NOMO-1 treated with DMSO at 0.1 percent for 48 hours (cell line): ENCODE results near the gene MYL11.
"Not testable (repeated sequence)": the region's sequence is repeated elsewhere in the genome, so short reads cannot be mapped to it uniquely, and the experiment has no call there.

Experiments
- DNase-seq: peaks from one replicate; lab custom pipeline; 2025; ENCODE audit not compliant: unreplicated experiment; lab: John Stamatoyannopoulos, UW

MYL11 gene

DNA sequence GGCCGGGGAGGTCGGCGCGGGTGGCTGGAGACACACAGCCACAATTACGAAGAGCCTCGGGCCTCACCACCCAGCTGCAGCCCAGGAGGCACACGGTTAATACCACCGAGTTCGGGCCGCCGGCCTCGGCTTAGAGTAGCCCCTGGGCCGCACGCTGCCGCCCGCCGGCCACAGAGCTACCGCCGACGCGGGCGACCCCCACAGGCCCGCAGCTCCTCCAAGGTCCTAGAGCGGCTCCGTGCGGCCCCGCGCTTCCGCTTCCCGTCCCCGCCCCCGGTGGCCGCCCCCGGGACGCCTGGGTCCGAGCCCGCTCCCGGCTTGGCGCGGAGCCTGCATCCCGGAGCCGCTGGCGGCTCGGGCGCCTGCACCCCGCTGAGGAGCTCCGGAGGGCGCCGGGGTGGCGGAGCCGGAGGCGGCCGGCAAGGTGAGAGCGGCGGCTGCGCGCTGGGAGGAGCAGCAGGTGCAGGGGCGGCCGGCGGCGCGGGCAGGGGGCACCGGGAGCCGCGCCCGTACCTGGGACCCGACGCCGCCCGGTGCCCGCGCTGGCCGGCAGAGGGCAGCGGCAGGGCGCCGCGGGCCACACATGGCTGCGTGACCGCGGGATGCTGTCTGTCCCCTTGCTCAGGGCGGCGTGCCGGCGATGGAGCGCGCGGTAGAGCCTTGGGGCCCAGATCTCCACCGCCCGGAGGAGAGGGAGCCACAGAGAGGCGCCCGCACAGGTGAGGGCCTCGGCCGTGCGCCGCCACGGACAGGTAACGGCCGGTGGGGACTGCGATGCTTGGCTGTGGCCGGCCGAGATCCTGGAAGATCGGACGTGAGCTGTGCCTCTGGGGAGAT, 20.8 kb downstream of the MYL11 start, which contains the start of gene ZNF48:
TSS of gene ZNF48 (plus strand) at position 266 of the 837 bp plus-strand sequence. CDS start at position 641, 375 bp downstream.
- peak; percentile 80 for DNase-seq

- no peak for DNase-seq
Observed at GRCh38 chr16:30395992-30396585, 21.5 kb downstream of the MYL11 start.

DNA sequence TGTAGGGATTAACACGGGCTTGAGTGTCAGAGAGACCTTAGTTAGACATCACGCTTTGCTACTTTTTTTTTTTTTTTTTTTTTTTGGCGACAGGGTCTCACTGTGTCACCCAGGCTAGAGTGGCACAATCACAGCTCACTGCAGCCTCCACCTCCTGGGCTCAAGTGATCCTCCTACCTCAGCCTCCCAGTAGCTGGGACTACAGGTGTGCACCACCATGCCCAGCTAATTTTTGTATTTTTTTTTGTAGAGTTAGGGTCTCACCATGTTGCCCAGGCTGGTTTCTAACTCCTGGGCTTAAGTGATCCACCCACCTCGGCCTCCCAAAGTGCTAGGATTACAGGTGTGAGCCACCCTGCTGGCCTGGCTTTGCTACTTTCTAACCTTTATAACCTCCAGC, 22.0 kb downstream of the MYL11 start:
- not testable (repeated sequence) for DNase-seq

DNA sequence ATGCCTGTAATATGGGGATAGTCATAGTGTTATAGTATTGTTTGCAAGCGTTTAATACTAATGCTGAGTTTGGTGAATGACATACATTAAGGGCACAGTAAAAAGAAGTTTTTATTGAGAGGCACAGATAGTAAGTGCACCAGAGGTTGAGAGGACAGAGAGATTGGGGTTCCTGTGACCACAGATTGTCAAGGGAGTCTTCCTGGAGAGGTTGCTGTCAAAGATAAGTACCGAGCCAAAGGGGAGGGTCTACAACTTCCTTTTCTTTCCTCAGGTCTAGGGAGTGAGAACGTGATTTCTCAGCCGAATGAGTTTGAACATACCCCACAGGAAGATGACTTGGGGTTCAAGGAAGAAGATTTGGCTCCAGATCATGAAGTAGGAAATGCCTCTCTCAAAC, 22.5 kb downstream of the MYL11 start:
- DNase-seq: no peak

DNA sequence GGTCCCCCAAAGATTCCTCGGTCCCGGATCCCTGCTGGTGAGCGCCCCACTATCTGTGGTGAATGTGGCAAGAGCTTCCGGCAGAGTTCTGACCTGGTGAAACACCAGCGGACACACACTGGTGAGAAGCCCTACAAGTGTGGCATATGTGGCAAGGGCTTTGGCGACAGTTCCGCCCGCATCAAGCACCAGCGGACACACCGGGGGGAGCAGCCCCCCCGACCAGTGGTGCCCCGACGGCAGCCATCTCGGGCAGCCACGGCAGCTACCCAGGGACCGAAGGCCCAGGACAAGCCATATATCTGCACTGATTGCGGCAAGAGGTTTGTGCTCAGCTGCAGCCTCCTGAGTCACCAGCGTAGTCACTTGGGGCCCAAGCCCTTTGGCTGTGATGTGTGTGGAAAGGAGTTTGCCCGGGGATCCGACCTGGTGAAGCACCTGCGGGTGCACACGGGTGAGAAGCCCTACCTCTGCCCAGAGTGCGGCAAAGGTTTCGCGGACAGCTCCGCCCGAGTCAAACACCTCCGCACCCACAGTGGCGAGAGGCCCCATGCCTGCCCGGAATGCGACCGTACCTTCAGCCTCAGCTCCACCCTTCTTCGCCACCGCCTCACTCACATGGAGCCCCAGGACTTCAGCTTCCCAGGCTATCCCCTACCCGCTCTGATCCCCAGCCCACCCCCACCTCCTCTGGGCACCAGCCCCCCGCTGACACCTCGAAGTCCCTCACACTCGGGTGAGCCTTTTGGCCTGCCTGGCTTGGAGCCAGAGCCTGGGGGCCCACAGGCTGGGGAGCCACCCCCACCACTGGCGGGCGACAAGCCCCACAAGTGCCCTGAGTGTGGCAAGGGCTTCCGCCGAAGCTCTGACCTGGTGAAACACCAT, 23.4 kb downstream of the MYL11 start:
- DNase-seq: no peak

- no peak for DNase-seq
Observed at GRCh38 chr16:30398661-30399434, 24.2 kb downstream of the MYL11 start.

DNA sequence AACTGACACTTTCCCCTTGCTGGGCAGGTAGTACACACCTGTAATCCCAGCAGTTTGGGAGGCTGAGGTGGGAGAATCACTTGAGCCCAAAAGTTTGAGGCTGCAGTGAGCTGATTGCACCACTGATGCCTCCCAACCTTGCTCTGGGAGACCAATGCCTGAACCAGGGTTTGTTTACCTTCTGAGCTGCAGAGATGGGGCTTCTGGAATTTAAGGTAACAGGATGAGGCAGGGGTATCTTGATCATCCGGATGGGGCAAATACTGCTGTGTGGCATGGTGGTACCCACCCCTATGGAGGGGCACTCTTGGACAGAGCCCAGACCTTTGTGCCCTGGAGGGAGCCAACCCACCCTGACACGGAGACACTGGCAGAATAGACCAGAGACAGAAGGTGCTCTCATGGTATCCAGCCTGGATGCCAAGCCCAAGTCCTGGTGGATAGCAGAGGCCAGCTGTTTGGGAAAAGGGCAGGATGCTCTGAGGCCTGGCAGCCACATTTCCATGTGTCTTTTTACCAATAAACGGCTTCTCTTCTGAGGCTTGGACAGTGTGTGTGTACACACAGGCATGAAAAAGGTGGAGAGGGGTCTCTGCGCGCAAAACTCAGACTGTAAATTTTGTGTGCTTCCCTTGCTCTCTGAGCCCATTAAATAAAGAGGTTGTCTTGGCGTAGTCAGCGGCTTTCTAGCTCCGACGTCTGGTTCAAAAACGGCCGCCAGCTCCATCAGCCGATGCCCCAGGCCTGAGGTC, 25.0 kb downstream of the MYL11 start:
- no peak for DNase-seq

GRCh38 chr16:30401768-30402425, 27.3 kb downstream of the MYL11 start:
- DNase-seq: no peak

DNA sequence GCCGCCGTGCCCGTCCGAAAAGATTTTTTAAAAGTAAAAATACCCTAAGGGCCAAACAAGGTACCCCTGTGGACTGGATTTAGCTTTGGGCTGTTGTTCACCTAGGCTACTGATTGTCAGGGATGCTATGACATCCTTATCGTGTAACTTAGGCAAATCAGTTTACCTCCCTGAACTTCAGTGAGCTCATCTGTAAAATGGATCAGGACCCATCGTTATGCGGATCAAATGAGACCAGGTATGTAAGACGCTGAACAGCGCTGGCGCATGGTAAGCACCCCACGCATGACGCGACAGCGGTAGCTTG, 32.1 kb downstream of the MYL11 start:
- no peak for DNase-seq

GRCh38 chr16:30407102-30407803, 32.7 kb downstream of the MYL11 start, which contains the start of gene ZNF771:
Gene ZNF771, plus strand, starts transcription at chr16:30407606. Its CDS starts 448 bp downstream, at chr16:30408054.
- peak; percentile 85 for DNase-seq

DNA sequence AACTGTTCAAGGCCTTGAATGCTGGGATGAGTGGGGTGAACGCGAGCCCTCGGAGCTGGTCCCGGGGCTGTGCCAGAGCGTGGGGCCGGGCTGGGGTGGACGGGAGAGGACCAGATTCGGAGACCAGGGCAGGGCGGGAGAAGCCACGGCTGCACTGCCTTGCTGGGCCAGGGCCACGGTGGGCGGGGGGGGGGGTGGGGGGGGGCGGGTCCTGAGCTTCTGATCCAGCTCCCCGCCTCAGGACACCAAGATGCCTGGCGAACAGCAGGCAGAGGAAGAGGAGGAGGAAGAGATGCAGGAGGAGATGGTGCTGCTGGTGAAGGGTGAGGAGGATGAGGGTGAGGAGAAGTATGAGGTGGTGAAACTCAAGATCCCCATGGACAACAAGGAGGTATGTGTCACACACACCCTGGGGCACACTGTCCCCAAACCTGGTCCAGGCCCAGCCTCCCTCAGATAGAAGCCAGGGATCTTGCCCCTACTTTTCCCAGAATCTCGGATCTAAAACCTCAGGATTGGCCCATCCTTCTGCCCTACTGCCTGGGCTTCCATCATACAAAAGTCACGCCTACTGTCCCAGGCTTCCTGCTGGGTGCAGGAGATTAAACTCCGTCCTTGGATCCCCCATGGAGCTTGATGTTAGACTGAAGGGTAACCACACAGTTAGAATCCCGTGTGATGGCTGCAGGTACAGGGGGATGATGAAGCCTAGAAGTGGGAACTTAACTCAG, 33.4 kb downstream of the MYL11 start:
- no peak for DNase-seq

GRCh38 chr16:30409125-30410060, 34.8 kb downstream of the MYL11 start:
- peak; percentile 84 for DNase-seq

GRCh38 chr16:30413112-30413806, 38.7 kb downstream of the MYL11 start:
- no peak for DNase-seq

DNA sequence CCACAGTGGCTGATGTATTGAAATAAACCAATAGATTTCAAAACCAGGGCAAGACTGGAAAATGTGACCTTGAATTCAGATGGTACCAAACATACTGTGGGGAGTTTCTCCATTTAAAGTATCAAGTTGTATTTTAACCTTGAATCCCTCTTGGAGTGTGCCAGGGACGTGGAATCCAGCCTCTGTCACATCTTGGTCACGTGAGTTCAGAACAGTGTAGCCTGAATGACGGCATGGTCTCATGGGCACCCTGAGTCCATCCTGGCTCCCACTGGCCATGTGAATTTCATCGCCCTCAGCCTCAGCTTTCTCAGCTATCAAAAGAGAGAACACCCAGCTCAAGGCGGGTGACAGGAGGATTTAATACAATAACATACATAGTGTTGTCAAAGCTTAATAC, 39.6 kb downstream of the MYL11 start:
- no peak for DNase-seq

GRCh38 chr16:30416047-30416603, 41.5 kb downstream of the MYL11 start:
- no peak for DNase-seq
